ENCODE measurements around the gene CHCHD6.

CHCHD6 gene

DNA sequence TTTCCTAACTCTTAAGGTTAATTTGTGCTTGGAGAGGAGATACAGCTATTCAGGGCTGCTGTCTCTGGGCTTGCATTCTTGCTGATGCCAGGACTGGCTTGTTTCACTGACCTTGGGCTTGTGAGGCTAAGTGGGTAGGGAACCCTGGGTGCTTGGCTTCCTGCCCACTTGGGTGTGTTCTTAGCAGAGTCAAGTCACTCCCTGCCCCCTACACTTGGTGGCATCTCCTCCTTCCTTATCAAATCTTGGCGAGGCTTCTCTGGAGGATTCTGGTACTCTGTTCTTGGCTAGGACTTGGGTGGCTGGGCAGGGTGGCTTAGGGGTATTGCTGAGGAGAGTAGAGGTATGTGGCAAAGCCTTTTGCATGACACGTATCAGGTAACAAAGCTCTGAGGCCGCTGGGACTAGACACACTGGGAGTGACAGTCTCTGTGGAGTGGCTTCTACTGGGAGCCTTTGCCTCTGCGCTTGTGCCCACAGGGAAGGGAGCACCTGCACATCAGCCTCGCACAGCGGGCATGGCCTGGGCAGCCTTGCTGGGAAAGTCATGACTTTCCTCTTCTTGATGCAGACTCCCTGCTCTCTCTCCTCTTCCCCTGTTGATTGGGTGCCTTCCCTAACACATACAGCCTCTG lies 41.8 kb downstream of the CHCHD6 start:
- DNase-seq = no peak

DNA sequence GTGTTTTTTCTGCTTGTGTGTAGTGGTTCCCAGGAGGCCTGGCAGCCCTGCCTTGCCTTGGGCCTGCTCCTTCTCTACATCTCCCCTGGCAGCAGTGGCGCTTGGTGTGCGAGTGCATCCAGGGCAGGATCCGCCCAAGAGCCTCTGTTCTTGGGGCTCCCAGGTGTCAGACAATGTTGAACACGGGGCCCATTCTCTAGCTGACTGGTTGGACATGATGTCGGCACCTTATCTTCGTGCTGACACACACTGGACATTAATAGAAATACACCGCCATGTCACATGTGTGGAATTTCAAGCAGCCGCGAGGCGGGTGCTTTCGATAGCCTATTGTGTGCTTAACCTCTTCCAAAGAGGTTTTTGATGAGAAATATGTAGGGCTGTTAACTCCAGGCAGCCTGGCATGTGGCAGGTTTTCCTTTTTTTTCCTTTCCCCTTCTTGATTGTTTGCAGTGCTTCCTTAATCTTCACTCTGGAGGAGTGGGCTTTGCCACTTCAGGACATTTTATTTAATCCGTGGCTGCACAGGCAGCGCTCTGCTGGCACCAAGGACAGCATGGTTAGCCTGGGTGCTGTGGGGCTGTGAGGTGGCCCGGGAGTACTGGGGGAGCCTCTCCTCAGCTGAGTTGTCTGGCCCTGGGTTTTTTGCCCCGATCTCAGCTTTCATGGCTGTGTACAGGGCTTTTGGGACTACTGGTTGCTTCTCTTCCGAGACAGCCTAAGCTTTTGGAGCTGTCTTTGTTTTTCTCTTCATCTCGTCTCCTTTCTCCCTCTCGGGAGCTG lies 42.5 kb downstream of the CHCHD6 start:
- no peak for DNase-seq

DNA sequence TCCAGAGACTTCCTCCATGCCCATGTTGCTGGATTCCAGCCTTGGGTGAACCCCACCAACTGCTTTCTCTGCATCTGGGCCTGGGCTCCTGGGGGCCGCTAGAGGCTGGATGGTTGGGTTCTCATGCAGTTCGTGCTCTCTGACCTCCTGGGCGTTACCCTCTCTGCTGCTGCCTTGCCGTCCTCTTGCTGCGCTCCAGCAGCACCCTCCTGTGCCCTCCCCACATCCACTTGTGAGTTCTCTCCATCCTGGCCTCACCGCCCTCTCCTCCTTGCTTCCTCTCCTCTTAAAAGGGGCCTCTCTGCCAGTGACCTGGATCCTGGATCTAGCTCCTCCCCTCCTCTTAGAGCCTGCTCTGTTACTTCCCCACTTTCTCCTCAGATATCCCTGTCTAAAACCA lies 43.7 kb downstream of the CHCHD6 start:
- DNase-seq = no peak

DNA sequence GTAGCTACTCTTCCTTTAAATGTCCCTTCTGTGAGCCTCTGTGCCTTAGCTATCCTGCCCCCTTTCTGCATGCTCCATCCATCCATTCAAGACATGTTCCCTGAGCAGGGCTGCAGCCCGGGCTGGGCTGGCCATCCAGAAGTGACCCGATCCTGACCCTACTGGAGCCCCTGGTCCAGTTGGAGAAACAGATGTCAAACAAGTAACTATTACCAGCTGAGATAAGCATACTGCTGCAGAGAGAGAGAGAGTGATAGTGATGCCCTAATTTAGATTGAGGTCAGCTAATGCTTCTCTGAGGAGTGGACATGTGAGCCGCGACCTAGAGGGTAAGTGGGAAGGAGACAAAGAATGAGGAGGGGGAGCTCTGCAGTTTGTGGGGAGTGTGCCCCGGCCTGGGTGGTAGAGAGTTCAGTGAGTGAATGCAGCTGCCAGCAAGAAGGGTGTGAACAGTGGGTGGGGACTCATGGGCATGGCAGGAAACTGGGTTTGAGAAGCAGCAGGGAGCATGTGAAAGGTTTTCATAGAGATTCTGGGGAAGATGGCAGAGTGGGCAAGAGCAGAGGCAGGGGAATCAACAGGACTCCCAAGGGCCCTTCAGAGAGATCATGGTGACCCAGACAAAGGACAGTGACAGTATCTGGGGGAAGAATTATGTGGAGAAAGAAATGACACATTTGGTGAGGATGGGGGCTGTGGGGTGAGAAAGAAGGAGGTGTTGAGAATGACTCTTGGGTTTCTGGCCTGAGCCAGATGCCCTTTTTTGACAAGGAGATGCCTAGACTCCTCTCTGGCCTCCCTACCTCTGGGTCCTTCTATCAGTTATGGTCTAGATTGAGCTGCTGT lies 44.9 kb downstream of the CHCHD6 start:
- no peak for DNase-seq

DNA sequence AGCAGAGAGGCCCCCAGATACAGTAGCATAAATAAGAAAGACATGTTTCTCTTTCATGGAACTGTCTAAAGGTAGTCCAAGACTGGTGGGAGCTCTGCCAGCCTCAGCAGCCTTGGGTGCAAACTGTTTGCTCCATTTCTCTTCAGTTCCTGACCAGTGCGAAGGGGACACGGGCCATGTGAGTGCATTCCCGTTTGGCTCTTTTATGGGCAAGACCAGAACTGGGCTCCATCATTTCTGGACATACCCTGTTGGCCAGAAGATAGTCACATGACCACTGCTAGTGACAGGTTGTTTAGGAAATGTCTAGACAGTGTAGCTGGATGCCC lies 45.5 kb downstream of the CHCHD6 start:
- no peak for DNase-seq

DNA sequence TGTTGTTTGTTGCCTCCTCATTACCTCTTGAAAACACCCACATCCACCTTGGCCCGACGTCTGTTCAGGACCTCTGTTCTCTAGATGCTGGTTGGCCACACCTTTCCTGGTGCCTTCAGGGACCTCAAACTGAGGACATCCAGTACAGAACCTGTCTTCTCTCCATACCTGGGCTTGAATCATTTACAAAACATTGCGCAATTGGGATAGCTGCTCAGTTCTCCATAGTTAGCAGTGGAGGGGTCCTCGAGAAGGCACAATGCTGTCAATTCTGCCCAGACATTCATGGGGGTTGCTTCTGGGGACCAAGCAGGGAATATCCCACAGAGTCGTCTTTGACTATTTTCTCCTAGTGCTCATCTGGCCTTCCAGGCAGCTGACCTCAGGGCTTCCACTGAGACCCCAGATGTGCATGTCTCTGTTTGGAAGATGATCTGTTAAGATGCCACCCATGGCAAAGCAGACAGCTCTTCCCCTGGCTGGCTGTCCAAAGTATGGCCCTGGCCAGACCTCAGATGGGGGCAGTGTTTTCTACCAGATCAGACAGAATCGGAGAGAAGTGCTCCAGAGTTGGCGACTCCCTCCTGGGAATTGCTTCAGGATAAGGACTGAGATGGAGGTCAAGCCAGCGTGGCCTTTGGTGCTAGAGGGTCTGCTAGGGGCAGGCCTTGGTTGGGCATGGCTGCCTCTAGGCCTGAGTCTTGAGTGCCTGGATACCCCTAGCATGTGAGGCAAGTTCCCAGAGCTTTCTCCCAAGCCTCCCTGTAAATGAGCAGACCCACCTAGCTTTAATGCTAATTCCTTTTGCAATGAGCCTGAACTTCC lies 46.1 kb downstream of the CHCHD6 start:
- no peak for DNase-seq

DNA sequence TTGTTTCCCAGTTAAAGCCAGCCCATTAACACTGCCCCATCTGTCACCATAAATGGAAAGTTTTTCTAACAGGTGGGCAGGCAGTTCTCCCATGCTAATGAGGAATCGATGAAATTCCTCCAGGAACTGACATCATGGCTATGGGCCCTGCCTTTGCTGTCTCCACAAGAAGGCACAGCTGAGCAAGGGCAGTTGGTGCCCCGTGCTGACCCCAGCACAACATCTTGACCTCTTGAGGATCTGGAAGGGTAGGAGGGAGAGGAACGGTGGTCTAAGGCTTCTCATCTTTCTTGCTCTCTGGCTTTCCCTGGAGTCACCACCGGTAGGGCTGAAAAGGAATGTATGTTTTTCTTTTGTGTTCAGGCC lies 46.7 kb downstream of the CHCHD6 start:
- DNase-seq = no peak

DNA sequence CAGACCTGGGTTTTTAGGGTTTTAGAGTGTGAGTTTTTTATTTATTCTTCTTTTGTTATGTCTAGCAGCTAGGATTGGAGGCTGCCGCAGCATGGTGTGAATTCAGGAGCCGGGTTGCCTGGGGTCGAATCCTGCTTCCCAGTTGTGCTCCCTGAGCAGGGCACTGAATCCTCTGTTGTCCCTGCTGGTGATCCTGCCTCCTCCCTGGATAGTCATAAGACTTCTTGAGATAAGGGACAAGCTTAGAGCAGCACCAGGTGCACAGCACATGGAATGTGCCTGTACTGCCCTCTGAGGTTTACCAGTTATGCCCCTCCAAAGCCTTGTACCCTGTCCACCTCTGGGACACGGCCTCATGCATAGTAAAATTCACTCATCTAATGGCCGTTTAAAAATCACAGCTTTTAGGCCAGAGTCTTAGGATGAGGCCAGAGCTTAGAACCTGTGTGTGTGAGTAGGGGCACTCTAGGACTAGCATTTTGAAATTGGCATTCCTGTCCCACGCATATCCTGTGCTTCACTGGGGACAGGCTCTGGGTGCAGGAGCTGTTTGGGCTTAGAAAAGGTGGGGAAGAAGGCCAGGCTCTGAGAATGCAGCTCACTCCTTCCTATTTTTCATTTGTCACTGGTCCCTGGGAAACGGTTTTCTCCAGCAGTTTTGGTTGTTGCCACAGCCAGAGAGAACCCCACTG lies 47.7 kb downstream of the CHCHD6 start:
- no peak for DNase-seq

DNA sequence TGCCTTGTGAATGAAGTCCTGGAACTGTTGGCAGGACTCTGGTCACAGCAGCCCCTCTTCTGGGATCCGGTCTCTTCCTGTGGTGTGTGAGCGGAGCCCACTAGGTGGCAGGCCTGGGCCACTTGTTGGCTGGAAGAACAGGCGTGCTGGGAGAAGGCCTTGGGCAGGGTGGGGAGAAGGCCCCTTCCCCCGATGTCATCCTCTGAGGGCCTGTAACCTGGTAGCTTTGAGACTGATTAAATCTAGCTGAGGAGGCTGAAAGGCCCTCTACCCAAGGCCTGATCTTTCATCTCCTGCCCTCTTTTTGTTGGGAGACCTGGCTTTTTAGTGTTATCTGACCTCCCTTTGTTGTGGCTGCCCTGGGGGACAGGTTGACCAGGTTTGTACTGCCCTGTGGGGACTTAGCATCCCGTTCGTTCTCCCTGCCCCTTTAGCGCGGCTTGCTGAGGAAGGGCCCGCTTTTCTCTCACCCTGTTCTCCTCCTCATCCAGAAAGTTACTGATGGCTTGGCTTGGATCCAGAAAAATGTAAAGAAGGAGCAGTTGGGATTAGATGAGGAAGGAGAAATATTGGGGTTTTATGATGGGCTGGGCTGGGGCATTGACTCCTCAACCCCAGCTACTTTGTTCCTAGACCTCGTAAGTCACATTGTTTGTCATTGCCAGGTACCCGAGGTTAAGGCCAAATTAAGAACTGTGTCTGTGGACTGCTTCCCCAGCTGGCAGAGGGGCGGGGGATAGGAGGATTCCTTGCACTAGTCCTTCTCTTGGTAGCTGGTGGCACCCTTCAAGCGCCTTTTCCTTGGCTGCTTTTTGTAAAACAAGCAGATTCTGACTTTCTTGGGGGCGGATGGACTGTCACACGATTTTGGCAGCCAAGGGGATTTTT lies 48.5 kb downstream of the CHCHD6 start:
- DNase-seq = no peak

DNA sequence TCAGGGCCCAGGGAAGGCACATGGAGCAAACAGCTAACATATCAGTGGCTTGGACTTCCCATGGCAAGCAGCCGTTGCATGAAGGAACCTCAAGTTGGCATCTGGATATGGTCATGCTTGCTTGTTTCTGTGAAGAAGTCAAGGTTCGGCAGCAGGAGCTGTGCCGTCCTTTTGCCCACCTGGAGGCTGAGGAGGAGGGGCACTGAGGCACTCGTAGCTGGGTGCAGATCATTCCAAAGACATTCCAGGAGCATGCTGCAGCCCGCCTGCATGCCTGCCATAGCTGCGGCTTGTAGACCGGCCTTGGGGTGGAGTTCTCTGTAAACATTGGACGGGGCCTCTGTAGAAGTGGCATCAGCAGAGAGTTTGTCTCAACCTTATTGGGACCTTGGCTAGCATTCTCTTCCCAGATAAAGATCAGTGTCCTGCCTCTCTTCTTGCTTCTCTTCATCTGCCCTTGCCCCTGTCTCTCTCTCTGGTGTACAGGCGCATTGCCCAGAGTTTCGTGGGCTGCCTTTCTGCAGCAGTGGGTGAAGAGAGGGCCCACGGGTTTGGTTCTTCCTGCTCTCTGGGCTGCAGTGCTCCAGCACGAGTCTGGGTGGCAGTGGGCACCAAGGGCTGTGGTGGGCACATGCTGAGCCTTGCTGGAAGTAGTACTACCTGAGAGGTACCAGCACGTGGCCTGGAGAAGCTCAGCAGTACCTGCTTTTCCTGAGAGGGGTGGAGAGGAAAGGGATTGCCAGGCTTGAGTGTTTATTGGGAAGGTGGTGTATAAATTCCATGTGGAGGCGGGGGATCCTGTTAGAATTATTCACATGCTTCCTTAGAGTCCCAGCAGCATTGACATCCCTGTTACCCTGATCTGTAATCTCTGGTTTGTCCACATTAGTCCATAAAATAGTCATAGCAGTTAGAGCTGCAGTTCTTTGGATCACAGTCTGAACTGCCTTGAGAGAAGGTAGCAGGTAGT lies 49.4 kb downstream of the CHCHD6 start:
- no peak for DNase-seq

DNA sequence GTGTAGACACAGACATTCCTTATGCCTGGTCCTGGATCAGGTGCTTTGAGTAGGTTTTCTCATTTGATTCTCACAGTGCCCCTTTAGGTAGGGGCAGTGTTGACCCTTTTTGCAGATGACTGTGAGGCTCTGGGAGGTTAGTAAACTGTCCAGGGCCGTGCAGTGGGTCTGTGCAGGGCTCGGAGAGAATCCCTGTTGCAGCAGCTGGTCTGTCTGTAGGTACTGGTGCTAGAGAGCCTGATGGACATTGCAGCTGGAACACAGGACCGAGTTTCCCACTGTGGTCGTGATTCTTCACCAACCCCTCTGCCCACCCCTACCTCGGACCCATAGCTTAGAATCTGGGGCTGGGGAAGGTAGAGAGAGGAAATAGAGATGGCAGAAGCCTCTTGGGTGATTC lies 51.8 kb downstream of the CHCHD6 start:
- no peak for DNase-seq

DNA sequence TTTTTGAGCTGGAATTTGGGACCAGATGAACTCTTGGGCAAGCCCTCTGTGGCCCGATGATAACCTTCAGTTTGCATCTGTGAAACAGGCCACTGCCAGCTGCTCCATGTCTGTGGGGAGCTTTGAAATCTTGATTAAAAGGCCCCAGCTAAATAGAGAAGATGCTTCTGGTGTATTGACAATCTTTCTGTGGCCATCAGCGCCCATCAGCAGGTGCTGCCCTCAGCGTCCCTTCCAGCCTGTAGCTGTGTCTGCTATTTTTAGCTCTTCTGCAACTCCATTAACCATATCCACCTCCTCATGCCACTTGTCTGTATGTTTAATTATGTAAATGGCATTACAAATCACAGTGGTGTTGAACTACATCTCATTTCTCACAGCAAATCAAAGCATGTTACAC lies 54.0 kb downstream of the CHCHD6 start:
- DNase-seq = no peak

DNA sequence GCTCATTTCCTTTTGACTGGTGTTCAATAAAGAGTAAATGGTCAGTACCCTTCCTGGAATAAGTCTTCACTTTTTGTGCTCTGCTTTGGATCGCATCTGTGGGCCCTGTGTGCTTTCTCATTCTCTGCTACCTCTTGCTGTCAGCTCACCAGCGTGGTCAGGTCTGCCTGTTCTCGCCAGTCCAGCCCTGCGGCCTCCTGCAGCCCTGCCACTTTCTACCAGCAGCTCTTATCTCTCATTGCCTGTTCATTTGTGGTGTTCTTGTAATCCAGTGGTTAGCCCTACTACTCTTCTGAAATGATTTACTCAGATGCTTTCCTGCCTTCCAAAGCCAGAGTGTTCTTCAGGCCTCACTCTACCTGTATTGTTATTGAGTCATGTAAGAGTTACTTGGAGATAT lies 54.8 kb downstream of the CHCHD6 start:
- no peak for DNase-seq

DNA sequence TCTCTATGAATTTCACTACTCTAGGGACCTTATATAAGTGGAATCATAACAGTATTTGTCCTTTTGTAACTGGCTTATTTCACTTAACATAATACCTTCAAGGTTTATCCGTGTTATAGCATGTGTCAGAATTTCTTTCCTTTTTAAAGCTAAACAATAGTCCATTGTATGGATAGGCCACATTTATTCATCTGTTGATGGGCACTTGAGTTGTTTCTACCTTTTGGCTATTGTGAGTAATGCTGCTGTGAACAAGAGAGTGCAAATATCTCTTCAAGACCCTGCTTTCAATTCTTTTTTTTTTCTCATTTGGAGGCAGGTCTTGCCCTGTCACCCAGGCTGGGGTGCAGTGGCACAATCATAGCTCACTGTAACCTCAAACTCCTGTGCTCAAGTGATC lies 56.5 kb downstream of the CHCHD6 start:
- DNase-seq = no peak

DNA sequence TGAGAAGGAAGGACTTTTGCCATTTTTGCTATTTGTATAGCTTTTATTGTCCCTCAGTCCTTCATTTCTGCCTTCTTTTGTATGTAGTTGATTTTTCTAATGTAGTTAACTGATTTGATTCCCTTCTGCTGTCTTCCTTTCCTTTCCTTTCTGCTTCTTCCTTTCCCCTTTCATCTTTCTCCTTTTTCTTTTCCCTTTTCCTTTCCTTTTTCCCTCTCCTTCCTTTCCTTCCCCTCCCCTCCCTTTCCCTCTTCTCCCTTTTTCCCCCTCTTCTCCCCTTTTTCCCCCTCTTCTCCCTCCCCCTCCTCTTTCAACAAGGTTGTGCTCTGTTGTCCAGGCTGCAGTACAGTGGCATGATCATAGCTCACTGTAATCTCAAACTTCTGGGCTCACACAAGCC lies 59.0 kb downstream of the CHCHD6 start:
- no peak for DNase-seq

DNA sequence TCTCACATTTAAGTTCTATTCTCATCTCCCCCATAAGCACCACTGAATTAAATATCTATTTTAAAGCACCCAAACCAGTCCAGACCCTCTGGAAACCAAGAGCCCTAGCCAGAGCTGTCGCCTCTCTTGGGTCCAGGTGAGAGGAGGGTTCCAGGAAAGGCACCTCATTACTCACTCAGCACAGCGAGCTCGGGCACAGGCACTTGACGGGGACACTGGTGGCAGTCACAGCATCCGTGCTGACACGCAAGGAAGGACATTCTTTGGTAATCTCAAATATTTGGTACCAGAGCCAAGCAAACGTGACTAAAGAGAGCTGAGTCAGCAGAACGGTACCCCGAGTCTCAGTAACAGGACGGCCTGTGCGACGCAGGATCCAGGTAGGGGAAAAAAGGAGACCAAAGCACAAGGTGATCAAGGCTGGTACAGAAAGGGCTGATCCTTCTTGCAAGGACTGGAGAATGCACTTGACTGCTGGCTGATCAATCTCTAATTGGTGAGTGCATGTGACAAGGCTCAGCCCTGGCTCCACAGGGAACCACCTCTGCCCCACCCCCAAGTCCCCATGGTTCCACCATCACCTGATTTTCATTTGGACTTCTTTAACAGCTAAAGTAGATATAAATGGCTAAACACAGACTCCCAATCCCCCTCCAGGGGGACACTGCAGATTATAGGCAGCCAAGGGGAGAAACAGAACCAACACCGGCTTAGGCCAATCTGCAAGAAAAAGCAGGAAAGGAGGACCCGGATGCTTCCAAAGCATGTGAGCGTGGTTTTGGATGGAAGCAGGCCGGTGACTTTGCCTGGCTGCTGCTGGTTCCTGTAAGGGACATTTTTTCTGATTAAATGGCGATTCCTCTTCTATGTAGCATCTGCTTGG lies 61.4 kb downstream of the CHCHD6 start:
- DNase-seq = no peak

DNA sequence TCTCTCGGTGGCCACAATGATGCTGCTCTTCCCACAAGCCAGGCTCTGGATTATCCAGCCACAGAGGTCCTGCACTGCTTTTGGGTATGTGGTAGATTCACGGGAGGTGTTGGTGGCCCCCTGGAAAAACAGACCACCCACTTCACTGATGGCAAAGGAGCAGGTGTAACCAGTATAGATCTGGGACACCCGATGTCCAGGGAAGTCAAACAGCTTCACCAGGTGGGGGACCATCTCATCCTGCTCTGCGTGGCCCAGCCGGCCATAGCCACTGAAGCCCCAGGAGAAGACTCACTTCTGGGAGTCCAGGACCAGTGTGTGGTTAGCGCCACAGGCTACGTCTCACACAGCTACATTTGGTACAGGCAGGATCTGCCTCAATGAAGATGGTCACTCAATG lies 62.6 kb downstream of the CHCHD6 start:
- DNase-seq = no peak

DNA sequence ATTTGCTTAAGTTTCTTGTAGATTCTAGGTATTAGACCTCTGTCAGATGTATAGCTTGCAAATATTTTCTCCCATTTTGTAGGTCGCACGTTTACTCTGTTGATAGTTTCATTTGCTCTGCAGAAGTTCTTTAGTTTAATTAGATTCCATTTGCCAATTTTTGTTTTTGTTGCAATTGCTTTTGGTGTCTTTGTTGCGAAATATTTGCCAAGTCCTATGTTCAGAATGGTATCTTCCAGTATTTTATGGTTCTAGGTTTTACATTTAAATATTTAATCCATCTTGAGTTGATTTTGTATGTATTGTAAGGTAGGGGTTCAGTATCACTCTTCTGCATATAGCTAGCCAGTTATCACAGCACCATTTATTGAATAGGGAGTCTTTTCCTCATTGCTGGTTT lies 64.9 kb downstream of the CHCHD6 start:
- DNase-seq = no peak

DNA sequence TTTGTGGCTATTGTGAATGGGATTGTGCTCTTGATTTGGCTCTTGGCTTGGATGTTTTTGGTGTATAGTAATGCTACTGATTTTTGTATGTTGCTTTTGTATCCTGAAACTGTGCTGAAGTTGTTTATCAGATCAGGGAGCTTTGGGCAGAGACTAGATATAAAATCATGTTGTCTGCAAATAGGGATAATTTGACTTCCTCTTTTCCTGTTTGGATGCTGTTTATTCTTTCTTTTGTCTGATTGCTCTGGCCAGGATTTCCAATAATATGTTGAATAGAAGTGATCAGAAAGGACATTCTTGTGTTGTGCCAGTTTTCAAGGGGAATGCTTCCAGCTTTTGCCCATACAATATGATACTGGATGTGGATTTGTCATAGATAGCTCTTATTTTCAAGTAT lies 66.1 kb downstream of the CHCHD6 start:
- DNase-seq = no peak
